ENCODE measurements around the gene SOX9. TPM values are rescaled to one million over a fixed set of nuclear protein-coding genes. Genes with fewer than 3 reads are reported as not detected.

SOX9 gene
- total RNA-seq, 1 donor from 2014 or later = 5.1 TPM

DNA sequence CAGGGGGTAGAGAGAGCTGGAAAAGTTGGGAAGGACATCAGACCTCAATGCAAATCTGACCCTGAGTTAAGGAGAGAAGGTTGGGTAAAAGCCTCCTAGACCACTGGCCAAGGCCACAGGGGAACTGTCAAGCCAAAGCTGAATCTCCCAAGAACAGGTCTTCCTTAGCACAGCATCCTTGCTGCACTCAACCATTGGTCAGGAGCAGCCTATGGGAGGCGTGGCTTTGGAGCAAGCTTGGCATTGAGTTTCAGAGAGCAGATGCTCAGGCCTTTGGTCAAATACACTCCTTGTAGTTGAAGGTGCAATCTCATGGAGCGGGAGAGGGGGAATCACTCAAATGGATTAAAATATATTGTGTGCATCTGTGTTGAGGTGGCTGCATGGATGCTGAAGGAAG is 21.8 kb downstream of the SOX9 start:
- no peak for DNase-seq (ENCODE audit: low spot score)
- Mint-ChIP-seq H3K4me1 (ENCODE audit: unreplicated experiment) (no peaks in the 10 kb centered on the region), H3K27me3 (ENCODE audit: unreplicated experiment) (no peaks in the 10 kb centered on the region), H3K4me3 (ENCODE audit: unreplicated experiment) (no peak overlapping the region), H3K9me3 (ENCODE audit: unreplicated experiment) (no peaks in the 10 kb centered on the region), H3K27ac (ENCODE audit: unreplicated experiment) (no peak overlapping the region), H3K36me3 (ENCODE audit: low read depth, unreplicated experiment) (no peaks in the 10 kb centered on the region)
- TF ChIP-seq, protein P1, sequence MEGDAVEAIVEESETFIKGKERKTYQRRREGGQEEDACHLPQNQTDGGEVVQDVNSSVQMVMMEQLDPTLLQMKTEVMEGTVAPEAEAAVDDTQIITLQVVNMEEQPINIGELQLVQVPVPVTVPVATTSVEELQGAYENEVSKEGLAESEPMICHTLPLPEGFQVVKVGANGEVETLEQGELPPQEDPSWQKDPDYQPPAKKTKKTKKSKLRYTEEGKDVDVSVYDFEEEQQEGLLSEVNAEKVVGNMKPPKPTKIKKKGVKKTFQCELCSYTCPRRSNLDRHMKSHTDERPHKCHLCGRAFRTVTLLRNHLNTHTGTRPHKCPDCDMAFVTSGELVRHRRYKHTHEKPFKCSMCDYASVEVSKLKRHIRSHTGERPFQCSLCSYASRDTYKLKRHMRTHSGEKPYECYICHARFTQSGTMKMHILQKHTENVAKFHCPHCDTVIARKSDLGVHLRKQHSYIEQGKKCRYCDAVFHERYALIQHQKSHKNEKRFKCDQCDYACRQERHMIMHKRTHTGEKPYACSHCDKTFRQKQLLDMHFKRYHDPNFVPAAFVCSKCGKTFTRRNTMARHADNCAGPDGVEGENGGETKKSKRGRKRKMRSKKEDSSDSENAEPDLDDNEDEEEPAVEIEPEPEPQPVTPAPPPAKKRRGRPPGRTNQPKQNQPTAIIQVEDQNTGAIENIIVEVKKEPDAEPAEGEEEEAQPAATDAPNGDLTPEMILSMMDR (IDR thresholded peaks at IDR 0.05; ENCODE audit: unreplicated experiment) = no peak

DNA sequence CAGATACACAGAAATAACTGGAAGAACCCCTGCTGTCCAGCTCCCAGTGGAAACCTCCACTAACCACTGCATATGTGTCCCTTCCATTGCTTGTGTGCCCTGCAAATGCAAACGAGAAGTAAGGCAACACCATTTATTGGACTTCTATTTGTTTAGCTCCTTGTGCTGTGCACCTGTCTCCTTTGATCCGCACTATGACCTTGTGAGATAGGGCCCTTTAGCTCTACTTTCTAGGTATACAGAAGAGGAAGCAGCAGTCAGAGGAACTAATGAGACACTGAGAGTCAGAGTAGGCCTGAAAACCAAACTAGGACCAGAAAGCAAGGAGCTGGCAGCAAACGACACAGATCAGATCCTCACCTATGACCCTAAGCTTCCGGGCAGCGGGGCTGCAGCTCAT is 22.4 kb downstream of the SOX9 start:
- Mint-ChIP-seq H3K9me3 (ENCODE audit: unreplicated experiment) (no peaks in the 10 kb centered on the region), H3K27ac (ENCODE audit: unreplicated experiment) (no peak overlapping the region), H3K4me1 (ENCODE audit: unreplicated experiment) (no peaks in the 10 kb centered on the region), H3K27me3 (ENCODE audit: unreplicated experiment) (no peaks in the 10 kb centered on the region), H3K36me3 (ENCODE audit: low read depth, unreplicated experiment) (no peaks in the 10 kb centered on the region), H3K4me3 (ENCODE audit: unreplicated experiment) (no peak overlapping the region)
- TF ChIP-seq, protein P1 (IDR thresholded peaks at IDR 0.05; ENCODE audit: unreplicated experiment) = no peak
- no peak for DNase-seq (ENCODE audit: low spot score)

DNA sequence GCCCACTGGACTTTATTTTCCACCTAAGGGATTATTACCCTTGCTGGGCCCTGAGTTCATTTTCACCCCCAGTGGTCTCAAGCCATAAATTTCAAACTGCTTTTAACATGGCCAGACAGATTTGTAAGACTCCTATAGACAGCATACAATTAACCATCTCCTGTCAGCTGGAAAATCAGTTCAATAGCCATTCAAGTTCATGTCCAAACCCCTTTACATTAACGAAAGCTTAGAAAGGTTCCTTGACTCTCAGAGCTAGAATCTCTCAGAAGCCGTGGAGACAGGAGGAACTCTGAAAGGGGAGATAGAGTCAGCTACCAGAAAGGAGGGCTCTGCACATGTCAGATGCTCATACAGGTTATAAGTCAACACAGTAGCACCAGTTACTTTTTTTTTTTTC is 23.3 kb downstream of the SOX9 start:
- no peaks in the 10 kb centered on the region for H3K4me1 Mint-ChIP-seq (ENCODE audit: unreplicated experiment)
- no peaks in the 10 kb centered on the region for H3K9me3 Mint-ChIP-seq (ENCODE audit: unreplicated experiment)
- TF ChIP-seq, protein P1 (IDR thresholded peaks at IDR 0.05; ENCODE audit: unreplicated experiment) = no peak
- no peaks in the 10 kb centered on the region for H3K36me3 Mint-ChIP-seq (ENCODE audit: low read depth, unreplicated experiment)
- DNase-seq (ENCODE audit: low spot score) = no peak
- no peaks in the 10 kb centered on the region for H3K27me3 Mint-ChIP-seq (ENCODE audit: unreplicated experiment)
- no peak overlapping the region for H3K4me3 Mint-ChIP-seq (ENCODE audit: unreplicated experiment)
- H3K27ac Mint-ChIP-seq (ENCODE audit: unreplicated experiment) = no peak overlapping the region

DNA sequence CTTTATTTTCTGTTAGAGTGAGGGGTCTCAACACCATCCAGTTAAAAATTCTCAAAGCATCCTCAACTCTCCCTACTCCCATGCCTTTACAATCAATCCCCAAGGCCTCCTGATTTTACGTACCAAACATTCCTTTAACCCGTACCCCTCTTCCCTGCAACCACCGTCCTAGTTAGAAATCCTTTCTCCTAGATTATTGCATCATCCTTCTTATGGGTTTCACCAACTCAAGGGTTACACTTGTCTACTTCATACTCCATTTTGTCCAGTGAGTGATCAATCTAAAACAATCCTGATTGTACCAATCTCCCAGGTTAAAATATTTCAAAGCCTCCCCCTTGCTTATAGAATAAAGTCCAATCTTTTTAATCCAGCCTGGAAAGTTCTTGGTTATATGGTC is 24.7 kb downstream of the SOX9 start:
- Mint-ChIP-seq H3K4me1 (ENCODE audit: unreplicated experiment) (no peaks in the 10 kb centered on the region), H3K27me3 (ENCODE audit: unreplicated experiment) (no peaks in the 10 kb centered on the region), H3K4me3 (ENCODE audit: unreplicated experiment) (no peak overlapping the region), H3K36me3 (ENCODE audit: low read depth, unreplicated experiment) (no peaks in the 10 kb centered on the region), H3K27ac (ENCODE audit: unreplicated experiment) (no peak overlapping the region), H3K9me3 (ENCODE audit: unreplicated experiment) (no peaks in the 10 kb centered on the region)
- no peak for DNase-seq (ENCODE audit: low spot score)
- TF ChIP-seq, protein P1 (IDR thresholded peaks at IDR 0.05; ENCODE audit: unreplicated experiment) = no peak

DNA sequence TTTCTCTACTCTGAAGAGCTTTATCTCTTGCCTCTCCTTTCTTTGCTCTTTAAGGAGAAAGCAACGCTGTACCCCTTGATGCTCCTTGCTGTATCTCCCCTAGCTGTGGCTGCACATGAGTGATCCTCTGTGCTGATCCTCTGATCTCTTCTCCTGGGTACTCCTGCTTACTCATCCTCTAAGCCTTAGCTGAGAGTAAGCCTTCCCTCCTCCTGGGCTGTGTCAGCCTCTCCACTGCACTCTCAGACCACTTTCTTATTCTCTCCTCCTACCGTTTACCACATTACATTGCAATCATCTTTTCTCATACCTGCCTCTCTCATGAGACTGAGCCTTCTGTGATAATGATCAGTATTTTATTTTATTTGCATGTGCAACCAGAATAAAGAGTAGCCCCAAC is 25.1 kb downstream of the SOX9 start:
- TF ChIP-seq, protein P1 (IDR thresholded peaks at IDR 0.05; ENCODE audit: unreplicated experiment) = no peak
- H3K4me3 Mint-ChIP-seq (ENCODE audit: unreplicated experiment) = no peak overlapping the region
- no peaks in the 10 kb centered on the region for H3K36me3 Mint-ChIP-seq (ENCODE audit: low read depth, unreplicated experiment)
- DNase-seq (ENCODE audit: low spot score) = no peak
- H3K9me3 Mint-ChIP-seq (ENCODE audit: unreplicated experiment) = no peaks in the 10 kb centered on the region
- no peaks in the 10 kb centered on the region for H3K27me3 Mint-ChIP-seq (ENCODE audit: unreplicated experiment)
- H3K27ac Mint-ChIP-seq (ENCODE audit: unreplicated experiment) = no peak overlapping the region
- H3K4me1 Mint-ChIP-seq (ENCODE audit: unreplicated experiment) = no peaks in the 10 kb centered on the region
